Gastroesophageal sphincter (tissue), 4 donors: ENCODE measurements around the gene PRKAG2. TPM values are rescaled to one million over a fixed set of nuclear protein-coding genes. Genes with fewer than 3 reads are reported as not detected.

Experiments used
- ATAC-seq: fragments of 150-250 bp; one replicate; pipeline ENCODE4 v1.9.1; 2016; ENCODE audit warnings: mild to moderate bottlenecking, moderate library complexity
- H3K27ac ChIP-seq, 4 donors: fragments of 200-600 bp; sonication (generic) in 3 of 4; 1 replicate in 3 of 4; 2 replicates in 1 of 4; pipeline ENCODE4 v1.5.1; 2016 to 2019
- H3K27me3 ChIP-seq: fragments of 200-600 bp; sonication (generic); one replicate; pipeline ENCODE4 v1.5.1; 2019
- H3K36me3 ChIP-seq, 2 donors: fragments of 200-600 bp; sonication (generic); one replicate each; pipeline ENCODE4 v1.5.1; 2019; ENCODE audit warnings: control low read depth in 1 of 2
- H3K4me1 ChIP-seq, 3 donors: fragments of 200-600 bp; sonication (generic); 1 replicate in 2 of 3; 2 replicates in 1 of 3; pipeline ENCODE4 v1.5.1; 2016 to 2019; ENCODE audit warnings: control low read depth in 2 of 3
- H3K4me3 ChIP-seq, 2 donors: fragments of 200-600 bp; sonication (generic); one replicate each; pipeline ENCODE4 v1.5.1; 2019; ENCODE audit warnings: mild to moderate bottlenecking in 1 of 2, moderate library complexity in 1 of 2
- H3K9me3 ChIP-seq, 3 donors: fragments of 200-600 bp; sonication (generic); one replicate each; pipeline ENCODE4 v1.5.1; 2017 to 2019; ENCODE audit warnings: control low read depth in 2 of 3
- EP300 ChIP-seq: sonication (generic); formaldehyde crosslinking; IDR thresholded peaks from one replicate; pipeline ENCODE4 v1.6.1; 2017; ENCODE audit warnings: antibody characterized with exemption, mild to moderate bottlenecking
- POLR2A ChIP-seq, 2 donors: fragments of 450-650 bp; IDR thresholded peaks; one replicate each; pipeline ENCODE4 v1.6.1; 2017; ENCODE audit warnings: antibody characterized with exemption in 2 of 2, mild to moderate bottlenecking in 2 of 2, moderate library complexity in 1 of 2
- POLR2AphosphoS5 ChIP-seq: sonication (generic); formaldehyde crosslinking; IDR thresholded peaks from one replicate; pipeline ENCODE4 v1.6.1; 2017; ENCODE audit warnings: antibody characterized with exemption
- WGBS, 2 donors: methylation state at CpG; one replicate each; pipeline ENCODE4 v1.1.5; 2018; ENCODE audit warnings: low coverage in 1 of 2; 5-methylcytosine and 5-hydroxymethylcytosine counted together
- total RNA-seq, 4 donors: library from RNA; depleted of rRNA; stranded (reverse); fragments of >200 nt; gene quantifications; one replicate each; pipeline ENCODE4 v1.1.0, GENCODE V29; 2016
- TF ChIP-seq, protein P1 (sequence below), 4 experiments: fragments of 200-600 bp in 2 of 4; fragments of 450-650 bp in 2 of 4; sonication (generic) in 1 of 4; IDR thresholded peaks; one replicate each; pipeline ENCODE4 v1.5.1; 2017 to 2019; ENCODE audit warnings: antibody characterized with exemption in 4 of 4, mild to moderate bottlenecking in 2 of 4, moderate library complexity in 2 of 4

PRKAG2 gene
- total RNA-seq, 4 donors from 2014 or later = 48.9 to 89.0 (median 75.7) TPM

DNA sequence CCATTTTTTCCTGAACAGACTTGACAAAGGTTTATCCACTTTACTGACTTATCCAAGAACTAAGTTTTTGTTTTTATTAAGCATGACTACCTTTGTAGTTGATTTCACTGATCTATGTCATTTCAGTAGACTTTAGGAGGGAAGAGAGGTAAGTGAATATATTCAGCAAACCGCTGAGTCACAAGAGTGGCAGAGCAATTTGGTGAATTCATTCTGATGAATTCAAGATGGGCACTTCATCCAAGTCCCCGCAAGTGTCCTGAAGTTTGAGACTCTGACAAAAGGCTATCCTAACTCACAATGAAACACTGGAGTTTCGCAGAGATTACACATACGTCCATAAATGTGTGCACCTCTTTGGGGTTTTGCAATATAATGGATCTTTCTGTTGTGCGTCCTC lies 255.0 kb downstream of the PRKAG2 start:
- H3K27ac ChIP-seq = no peak overlapping the region
- no peak for ATAC-seq
- H3K36me3 ChIP-seq = peaks cover 0 to 8% of the 10 kb centered on the region in 2 donors
- H3K4me3 ChIP-seq = no peak overlapping the region
- H3K4me1 ChIP-seq = peaks cover 0 to 43% (median 0%) of the 10 kb centered on the region in 3 donors
- no peaks in the 10 kb centered on the region for H3K9me3 ChIP-seq
- WGBS, 2 donors = 75 to 87% methylated on average over 5 of the region's 5 CpGs
- no peaks in the 10 kb centered on the region for H3K27me3 ChIP-seq
- TF ChIP-seq, protein P1, sequence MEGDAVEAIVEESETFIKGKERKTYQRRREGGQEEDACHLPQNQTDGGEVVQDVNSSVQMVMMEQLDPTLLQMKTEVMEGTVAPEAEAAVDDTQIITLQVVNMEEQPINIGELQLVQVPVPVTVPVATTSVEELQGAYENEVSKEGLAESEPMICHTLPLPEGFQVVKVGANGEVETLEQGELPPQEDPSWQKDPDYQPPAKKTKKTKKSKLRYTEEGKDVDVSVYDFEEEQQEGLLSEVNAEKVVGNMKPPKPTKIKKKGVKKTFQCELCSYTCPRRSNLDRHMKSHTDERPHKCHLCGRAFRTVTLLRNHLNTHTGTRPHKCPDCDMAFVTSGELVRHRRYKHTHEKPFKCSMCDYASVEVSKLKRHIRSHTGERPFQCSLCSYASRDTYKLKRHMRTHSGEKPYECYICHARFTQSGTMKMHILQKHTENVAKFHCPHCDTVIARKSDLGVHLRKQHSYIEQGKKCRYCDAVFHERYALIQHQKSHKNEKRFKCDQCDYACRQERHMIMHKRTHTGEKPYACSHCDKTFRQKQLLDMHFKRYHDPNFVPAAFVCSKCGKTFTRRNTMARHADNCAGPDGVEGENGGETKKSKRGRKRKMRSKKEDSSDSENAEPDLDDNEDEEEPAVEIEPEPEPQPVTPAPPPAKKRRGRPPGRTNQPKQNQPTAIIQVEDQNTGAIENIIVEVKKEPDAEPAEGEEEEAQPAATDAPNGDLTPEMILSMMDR (IDR thresholded peaks at IDR 0.05) = no peak
- TF ChIP-seq POLR2AphosphoS5 (no peak), EP300 (no peak), POLR2A (IDR thresholded peaks at IDR 0.05) (no peak)

- no peak for TF ChIP-seq EP300
- TF ChIP-seq POLR2A (IDR thresholded peaks at IDR 0.05) = no peak
- TF ChIP-seq, protein P1 (IDR thresholded peaks at IDR 0.05) = no peak
- TF ChIP-seq POLR2AphosphoS5 = no peak
- 43 to 51% methylated on average over 8 to 18 of the region's 19 CpGs for WGBS, 2 donors
- H3K4me1 ChIP-seq = peaks cover 0 to 22% (median 2%) of the 10 kb centered on the region in 3 donors
- ATAC-seq = no peak
- H3K27me3 ChIP-seq = no peaks in the 10 kb centered on the region
- no peak overlapping the region for H3K4me3 ChIP-seq
- H3K36me3 ChIP-seq = peaks cover 0 to 9% of the 10 kb centered on the region in 2 donors
- H3K27ac ChIP-seq = no peak overlapping the region
- H3K9me3 ChIP-seq = no peaks in the 10 kb centered on the region
These were observed 260.3 kb downstream of the PRKAG2 start for GRCh38 chr7:151616443-151617213.

GRCh38 chr7:151615784-151616183 lies 261.1 kb downstream of the PRKAG2 start:
- Histone ChIP-seq H3K36me3 (peaks cover 0 to 18% of the 10 kb centered on the region in 2 donors), H3K4me1 (peaks cover 0 to 22% (median 2%) of the 10 kb centered on the region in 3 donors), H3K9me3 (no peaks in the 10 kb centered on the region), H3K27ac (no peak overlapping the region), H3K4me3 (no peak overlapping the region), H3K27me3 (no peaks in the 10 kb centered on the region)
- ATAC-seq = no peak
- WGBS, 2 donors = 56% methylated on average over 1 of the region's 4 CpGs; no CpG with 5 or more reads in 1 of the 2 donors
- TF ChIP-seq POLR2AphosphoS5 (no peak), POLR2A (IDR thresholded peaks at IDR 0.05) (no peak), EP300 (no peak)
- TF ChIP-seq, protein P1 (IDR thresholded peaks at IDR 0.05) = no peak

GRCh38 chr7:151615058-151615457 lies 261.9 kb downstream of the PRKAG2 start:
- Histone ChIP-seq H3K4me1 (peaks cover 0 to 22% (median 2%) of the 10 kb centered on the region in 3 donors), H3K9me3 (no peaks in the 10 kb centered on the region), H3K36me3 (peaks cover 0 to 17% of the 10 kb centered on the region in 2 donors), H3K27me3 (no peaks in the 10 kb centered on the region), H3K27ac (no peak overlapping the region), H3K4me3 (no peak overlapping the region)
- no peak for ATAC-seq
- 86 to 100% methylated on average over 2 to 3 of the region's 3 CpGs for WGBS, 2 donors
- TF ChIP-seq POLR2AphosphoS5 (no peak), EP300 (no peak), POLR2A (IDR thresholded peaks at IDR 0.05) (no peak)
- TF ChIP-seq, protein P1 (IDR thresholded peaks at IDR 0.05) = no peak

DNA sequence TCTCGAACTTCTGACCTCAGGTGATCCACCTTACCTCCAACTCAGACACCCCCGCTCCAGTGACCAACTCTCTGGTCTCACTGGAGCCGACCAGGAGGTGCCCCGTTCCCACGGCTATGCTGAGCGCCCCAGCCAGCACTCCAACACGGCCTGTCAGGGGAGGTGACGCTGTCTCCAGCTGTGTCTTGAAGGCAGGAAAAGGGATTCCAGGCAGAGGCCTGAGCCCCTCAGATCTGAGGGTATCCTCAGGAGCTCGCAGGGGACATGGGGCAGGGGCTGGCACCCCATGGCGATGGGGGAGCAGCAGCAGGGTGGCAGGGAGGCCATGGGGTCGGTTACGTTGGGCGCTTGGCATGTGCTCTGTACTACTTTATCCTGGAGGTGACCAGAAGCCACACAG lies 262.9 kb downstream of the PRKAG2 start:
- Histone ChIP-seq H3K27me3 (no peaks in the 10 kb centered on the region), H3K27ac (no peak overlapping the region), H3K4me1 (peaks cover 0 to 22% (median 2%) of the 10 kb centered on the region in 3 donors), H3K4me3 (no peak overlapping the region), H3K36me3 (peaks cover 0 to 22% of the 10 kb centered on the region in 2 donors), H3K9me3 (no peaks in the 10 kb centered on the region)
- 92% methylated on average over 4 of the region's 13 CpGs; no CpG with 5 or more reads in 1 of the 2 donors for WGBS, 2 donors
- ATAC-seq = no peak
- no peak for TF ChIP-seq EP300
- TF ChIP-seq POLR2A (IDR thresholded peaks at IDR 0.05) = no peak
- TF ChIP-seq, protein P1 (IDR thresholded peaks at IDR 0.05) = no peak
- no peak for TF ChIP-seq POLR2AphosphoS5
